ENCODE measurements around the gene HSD17B3.
A peak's percentile ranks its signal among the peaks of the same experiment; 100 is the strongest.
"Not testable (repeated sequence)": the region's sequence is repeated elsewhere in the genome, so short reads cannot be mapped to it uniquely, and the experiment has no call there.

Gene HSD17B3

DNA sequence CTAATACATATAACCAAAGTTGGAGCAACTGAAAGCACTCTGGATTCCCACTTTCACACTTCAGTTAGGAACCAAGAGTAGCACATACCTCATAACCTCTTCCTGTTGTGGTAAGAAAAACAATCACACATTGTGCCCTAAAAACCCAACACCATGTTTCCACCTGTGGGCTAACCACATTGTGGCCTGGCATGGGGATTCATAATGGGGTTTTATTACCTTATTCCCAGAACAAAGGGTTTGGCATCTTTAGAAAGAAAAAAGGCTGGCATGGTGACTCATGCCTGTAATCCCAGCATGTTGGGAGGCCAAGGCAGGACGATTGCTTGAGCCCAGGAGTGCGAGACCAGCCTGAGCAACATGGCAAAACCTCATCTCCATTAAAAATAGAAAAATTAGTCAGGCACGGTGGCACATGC, 60.6 kb downstream of the HSD17B3 start:
- DNase-seq (ENCODE audit: extremely low read depth in 1 of 2, low read depth in 1 of 2), result peak; percentile 45 to 63

DNA sequence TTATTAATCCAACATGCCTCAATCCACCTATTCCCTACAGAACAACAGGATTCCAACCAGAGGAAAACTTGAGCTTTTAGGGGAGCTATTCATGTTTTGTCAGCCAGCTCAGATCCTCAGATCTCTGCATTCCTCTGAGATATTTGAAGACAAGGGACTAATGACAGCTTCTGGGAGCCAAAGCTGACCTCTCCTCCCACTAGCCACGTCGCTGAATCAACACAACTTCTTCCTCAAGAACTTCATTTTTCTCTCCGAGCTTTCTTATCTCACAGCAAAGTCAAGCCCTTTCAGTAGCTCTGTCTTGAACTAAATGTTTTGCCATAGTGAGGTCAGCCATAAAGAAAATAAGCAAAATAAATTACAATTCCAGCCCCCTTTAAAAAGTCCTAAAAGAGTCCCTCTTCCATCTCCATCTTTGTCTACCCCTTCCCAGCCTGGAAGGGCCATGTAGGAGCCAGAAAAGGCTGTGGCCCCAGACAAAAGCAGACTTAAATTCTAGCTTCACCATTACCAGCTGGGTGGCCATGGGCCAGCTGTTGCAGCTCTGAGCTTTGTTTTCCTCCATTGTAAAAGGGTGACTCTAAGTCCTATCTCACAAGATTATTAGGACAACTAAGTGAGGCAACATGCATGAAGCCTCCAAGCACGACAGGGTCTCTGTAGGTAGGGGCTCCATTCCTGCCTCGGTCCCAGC, 65.0 kb downstream of the HSD17B3 start:
- no peak for DNase-seq (ENCODE audit: extremely low read depth in 1 of 2, low read depth in 1 of 2)

DNA sequence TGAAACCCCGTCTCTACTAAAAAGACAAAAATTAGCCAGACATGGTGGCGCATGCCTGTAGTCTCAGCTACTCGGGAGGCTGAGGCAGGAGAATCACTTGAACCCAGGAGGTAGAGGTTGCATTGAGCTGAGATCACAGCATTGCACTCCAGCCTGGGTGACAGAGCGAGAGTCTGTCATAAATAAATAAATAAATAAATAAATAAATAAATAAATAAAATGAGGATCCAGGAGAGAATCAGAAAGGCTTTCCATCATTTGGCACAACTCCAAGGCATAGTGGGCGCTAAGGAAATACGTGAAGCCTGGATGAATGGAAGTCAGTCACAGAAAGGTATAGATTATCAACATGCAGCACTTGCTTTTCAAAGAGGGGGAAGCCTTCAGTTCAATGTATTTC, 65.6 kb downstream of the HSD17B3 start:
- not testable (repeated sequence) for DNase-seq (ENCODE audit: extremely low read depth in 1 of 2, low read depth in 1 of 2)

DNA sequence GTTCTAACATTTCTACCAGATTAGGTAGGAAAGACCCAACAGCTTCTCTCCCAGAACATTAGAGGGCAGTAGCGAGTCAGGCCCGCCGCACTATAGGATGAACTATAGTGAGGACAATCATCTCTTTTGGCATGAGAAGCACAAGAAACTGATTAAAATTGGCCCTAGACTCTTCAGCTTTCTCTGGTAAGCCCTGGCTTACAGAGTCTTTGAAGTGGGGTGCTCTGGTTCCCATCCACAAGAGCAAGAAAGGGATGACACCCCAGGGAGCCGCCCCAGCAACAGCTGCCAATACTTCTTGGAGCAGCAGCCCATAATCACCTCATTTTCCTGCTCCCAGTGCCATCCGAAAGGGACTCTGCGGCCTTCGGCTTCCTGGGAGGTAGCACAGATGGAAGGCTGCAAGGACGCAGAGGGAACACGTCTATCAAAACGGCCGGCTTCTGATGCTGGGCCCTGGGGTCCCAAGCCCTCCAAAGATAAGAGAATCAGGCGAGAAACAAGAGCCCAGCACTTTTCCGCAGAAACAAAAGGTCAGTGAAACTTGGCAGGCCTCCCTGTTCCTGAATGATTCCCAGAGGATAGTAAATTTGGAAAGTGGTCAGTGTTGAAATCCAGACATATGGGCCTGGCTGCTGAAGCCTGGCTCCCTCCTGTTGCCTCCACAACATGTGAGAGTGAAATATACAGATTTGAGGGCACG, 69.3 kb downstream of the HSD17B3 start:
- DNase-seq (ENCODE audit: extremely low read depth in 1 of 2, low read depth in 1 of 2), result no peak

DNA sequence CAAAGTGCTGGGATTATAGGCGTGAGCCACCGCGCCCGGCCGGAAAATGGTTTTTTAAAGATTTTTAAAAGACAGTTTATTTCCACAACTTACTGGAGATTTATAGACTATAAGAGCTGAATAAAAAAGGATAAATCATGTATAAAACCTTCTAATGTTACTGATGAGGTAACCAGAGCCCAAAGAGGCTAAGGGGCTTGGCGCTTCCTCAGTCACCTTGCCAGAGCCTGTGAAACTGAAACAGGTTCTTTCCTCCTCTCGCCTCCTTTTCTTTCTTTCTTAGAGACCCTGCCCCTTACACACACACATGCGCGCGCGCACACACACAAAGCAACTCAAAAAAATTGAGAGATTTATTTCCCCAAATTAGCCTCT, 69.8 kb downstream of the HSD17B3 start:
- DNase-seq (ENCODE audit: extremely low read depth in 1 of 2, low read depth in 1 of 2), result no peak

DNA sequence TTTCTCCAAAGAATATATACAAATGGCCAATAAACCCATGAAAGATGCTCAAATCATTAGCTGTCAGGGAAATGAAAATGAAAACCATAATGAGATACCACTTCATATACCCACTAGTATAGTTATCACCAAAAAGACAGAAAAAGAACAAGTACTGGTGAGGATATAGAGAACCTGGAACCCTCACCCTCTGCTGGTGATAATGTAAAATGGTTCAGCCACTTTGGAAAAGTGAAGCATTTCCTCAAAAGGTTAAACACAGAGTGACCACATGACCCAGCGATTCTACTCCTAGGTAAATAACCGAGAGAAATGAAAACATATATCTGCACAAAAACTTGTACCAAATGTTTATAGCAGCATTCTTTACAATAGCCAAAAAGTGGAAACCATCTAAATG, 72.0 kb downstream of the HSD17B3 start:
- no peak for DNase-seq (ENCODE audit: extremely low read depth in 1 of 2, low read depth in 1 of 2)

DNA sequence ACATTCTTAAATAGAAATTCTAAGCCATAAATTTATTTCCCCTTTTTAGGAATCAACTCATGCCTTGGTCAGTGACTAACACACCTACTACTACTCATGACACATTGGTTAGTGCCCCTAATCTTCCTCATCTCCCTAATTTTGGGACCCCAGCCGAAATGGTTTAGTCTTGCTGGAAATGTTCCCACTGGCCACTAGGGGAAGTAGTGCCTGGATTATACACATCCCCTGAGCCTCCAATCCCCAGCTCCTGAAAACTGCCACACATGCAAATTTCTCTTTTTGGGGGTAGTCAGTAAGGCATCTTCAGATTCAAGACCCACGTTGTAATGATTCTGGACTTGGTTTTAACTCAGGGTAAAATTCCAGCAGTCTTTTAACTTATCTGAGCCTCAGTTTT, 79.8 kb downstream of the HSD17B3 start:
- DNase-seq (ENCODE audit: extremely low read depth in 1 of 2, low read depth in 1 of 2), result no peak

DNA sequence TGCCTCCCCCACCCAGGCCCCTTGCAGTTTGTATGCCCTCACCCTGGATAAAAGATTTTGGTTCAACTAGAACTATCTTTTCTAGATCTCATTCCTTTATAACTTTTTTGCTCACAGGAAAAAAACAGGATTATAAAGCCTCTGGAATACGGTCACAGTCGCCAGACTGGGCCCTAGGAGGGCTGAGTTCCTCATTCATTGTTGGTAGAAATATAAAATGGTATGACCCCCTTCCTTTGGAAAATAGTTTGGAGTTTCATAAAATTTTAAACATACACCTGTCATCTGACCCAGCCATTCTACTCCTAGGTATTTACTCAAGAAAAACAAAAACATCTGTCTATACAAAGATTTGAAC, 82.1 kb downstream of the HSD17B3 start:
- DNase-seq (ENCODE audit: extremely low read depth in 1 of 2, low read depth in 1 of 2), result no peak

DNA sequence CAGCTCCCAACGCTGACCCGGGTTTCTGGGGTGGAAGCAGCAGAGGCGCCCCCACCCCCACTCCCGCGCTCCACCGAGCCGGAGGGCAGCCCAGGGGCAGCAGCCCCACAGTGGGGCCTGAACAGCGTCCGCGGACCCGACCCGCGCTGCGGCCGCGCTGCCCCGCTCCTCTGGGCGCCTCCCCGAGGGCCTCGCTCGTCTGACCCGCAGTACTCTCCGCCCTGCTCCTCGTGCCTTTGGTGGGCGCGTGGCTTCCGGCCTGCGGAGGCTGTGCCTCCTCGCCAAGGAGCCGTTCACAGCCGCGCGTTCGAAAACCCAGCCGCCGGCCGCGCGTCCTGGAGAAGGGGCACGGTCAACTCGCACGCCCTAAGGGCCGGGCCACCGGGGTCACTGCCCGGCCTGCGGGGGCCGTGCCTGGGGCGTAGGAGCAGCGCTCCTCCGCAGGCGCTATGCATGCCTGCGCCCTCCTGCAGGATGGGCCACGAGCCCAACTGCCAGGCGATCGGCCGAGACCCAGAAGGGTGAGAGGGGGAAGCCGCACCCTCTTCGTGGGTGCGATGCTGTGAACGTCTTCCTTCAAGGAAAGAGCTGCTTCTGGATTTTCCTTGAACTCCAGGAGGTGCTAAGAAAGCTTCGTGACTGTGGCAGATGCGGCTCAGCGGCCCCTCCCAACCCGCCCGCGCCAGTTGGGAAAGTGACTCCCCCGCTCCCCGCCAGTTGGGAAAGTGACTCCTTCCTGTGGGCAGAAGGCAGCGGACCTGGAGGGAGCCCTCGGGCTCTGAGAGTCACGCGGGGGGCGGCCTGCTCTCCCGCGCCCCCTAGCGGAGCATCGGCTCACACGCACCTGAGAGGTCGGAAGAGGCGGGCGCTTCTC, 82.7 kb downstream of the HSD17B3 start:
- no peak for DNase-seq (ENCODE audit: extremely low read depth in 1 of 2, low read depth in 1 of 2)

DNA sequence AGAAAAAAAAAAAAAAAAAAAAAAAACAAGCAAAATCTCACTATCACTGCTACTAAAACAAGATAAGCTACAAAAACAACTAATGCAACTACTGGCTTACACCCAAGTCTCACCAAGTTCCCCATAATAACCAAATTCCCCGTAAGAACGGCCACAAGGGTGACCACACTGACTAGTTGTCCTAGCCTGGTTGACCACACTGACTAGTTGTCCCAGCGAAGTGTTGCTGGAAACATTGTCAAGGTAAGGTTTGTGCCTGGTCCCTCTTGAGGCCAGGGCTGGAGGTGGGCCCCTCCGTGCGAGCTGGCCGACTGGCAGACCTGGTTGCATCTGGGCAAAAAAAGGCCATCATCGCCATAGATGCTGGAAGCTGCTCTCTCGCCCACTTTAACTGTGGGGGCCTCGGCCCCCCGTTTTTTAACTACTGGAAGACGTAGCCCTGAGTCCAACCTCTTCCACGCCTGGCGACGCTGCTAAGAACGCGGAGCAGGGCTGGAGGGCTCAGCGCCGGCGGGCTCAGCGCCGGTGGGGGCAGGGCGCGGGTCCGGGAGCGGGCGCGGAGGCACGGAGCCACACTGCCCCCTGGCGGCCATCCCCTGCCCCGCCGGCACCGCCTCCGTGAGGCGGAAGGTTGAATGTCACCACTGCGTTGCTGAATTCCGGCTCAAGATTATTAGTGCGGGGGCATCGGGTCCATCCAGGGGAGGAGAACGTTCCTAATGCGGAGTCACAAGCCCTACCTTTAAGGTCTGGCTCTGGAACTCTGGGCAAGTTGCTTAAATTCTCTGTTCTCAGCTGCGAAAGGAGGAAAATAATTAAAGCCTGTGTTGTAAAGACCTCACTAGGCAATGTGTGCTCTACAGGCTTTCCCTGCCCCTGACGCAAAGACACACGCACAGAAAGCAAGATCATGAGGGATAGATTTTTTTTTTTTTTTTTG, 84.0 kb downstream of the HSD17B3 start:
- peak; percentile 43 to 69 for DNase-seq (ENCODE audit: extremely low read depth in 1 of 2, low read depth in 1 of 2)

DNA sequence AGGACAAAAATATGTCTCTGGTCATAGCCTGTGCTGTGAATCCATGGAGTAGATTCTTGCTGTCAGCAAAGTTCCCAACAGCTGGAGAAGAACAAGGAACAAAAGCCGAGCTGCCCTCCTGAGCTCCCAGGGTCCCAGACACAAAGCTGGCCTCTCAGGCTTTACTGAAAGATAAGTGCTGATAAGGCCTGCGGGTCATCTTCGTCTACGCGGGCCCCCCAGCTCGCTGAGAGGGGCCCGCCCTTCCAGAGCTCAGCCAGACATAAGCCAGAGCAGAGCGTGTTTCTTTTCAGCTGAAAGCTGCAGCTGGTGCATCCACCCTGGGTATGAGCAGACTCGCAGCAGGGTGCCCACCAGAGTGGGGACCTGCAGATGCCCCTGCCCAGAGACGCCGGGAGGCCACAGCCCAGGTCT, 84.7 kb downstream of the HSD17B3 start:
- no peak for DNase-seq (ENCODE audit: extremely low read depth in 1 of 2, low read depth in 1 of 2)

DNA sequence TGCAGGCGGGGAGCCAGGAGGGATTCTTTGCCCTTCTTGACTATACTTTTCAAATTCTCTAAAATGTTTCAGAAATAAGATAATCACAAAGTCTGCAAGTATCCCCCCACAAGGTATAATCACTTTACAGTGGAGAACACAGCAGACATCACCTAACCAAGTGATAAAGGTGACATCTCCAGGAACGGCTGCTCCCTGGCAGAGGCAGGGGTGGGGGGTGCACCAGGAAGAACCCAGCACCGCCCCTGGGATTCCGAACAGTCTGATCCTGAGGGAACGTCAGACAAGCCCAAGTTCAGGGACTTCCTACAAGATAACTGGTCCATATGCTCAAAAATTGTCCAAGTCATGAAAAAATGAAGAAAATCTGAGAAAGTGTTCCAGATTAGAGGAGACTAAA, 85.4 kb downstream of the HSD17B3 start:
- no peak for DNase-seq (ENCODE audit: extremely low read depth in 1 of 2, low read depth in 1 of 2)

DNA sequence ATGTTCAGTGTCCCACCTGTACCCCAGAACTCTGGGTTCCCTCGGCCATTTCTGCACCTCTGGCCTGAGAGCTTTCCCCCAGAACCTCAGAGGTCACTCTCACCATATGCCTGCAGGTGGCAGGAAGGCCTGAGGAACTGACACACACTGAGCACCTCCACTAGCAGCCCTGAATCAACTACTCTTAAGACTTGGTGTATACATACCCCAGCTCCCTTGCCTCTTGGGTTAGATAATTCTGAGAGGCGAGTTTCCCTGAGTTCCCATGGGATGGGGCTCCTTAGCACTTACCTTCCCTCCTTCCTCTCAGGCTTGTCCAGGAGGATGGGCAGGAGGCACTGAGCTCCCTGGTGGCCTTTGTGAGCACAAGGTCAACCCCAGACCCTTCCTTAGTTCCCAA, 86.1 kb downstream of the HSD17B3 start:
- no peak for DNase-seq (ENCODE audit: extremely low read depth in 1 of 2, low read depth in 1 of 2)

DNA sequence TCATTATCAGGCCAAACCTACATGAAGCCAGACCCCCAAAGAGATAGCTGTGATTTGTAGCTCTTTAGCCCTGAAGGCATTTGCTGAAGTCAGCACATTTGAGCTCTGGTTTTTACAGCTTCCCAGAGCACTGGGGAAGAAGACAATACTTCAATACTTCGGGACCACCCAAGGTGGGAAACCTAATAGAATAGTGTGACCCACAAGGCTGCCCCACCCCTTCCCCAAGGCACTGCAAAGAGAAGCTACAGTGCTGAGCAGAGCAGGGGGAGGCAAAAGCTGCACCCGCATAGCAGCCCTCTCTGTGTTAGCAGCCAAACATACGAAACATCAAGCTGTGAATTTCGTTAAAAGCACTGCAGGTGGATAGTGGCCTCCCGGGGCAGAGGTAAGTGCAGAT, 87.3 kb downstream of the HSD17B3 start:
- DNase-seq (ENCODE audit: extremely low read depth in 1 of 2, low read depth in 1 of 2), result no peak

DNA sequence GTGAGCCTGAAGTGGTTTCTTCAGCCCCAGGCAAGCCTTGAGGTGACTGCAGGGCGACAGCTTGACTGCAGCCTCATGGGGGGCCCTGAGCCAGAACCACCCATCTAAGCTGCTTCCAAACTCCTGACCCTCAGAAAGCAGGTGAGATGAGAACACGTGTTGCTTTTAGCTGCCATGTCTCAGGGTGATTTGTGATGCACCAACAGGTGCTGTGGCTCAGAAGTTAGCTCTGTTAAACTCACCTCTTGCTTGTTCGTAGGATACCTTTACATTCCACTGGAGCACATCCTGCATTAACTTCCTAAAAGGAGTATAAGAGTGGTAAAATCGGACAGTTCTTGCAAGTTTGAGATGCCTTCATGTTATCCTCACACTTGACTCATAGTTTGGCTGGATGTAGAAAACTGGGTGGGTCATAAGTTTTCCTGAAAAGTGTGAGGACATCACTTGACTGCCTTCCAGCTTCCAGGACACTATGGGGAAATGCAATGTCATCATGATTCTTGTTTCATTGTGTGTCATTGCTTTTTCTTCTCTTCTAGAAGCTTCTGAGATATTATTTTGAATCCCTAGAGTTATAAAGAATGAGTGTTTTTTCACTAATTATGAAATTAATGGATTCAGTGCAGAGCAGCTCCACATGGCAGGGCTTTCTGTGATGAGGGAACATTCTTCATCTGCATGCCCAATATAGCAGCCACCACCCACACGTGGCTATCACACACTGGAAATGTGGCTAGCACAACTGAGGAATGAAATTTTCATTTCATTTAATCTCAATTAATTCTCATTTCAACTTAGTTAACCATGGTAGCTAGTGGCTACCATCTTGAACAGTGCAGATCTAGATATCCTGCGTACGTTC, 92.3 kb downstream of the HSD17B3 start:
- no peak for DNase-seq (ENCODE audit: extremely low read depth in 1 of 2, low read depth in 1 of 2)

DNA sequence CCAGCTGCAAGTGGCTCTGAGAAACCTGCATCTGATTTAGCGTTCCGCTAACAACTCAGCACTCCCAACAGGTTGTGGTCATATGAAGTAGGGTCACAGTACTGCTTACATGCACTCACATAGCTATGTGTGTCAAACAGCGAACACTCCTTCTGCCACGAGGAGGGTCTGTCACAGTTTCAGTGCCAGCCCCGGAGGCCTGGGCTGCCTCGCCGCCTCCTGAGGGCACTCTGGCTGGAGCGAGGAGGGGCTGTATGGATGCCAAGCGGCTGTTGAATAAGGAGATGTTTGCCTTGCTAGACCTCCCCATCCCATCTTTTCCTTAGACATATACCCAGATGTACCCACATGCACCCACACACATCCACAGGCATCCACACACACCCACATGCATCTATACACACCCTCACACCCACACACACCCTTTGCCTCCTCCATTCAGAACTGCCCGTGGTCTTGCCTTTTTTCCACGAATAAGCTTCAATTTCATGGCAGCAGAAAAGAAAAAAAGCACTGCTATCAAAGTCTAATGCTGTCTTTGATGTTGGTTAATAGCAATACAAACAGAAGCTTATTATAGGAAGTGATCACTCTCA, 95.7 kb downstream of the HSD17B3 start:
- DNase-seq (ENCODE audit: extremely low read depth in 1 of 2, low read depth in 1 of 2), result no peak

DNA sequence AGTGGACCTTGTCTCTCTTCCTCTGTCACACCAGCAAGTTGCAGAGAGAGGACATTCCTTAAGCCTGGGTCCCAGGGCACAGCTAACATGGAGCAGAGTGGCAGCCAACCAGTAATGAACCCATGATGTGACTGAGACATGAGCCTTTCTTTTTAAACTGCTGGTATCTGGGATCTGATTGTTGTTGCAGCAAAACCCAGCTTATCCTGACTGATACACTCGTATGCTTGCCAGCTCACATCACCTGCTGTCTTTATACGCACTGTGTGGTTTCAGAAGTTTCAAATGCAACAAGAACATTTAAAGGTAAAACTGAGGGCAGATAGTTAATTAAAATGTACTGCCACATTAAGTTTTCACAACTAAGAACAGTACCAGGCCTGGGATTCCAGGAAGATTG, 97.1 kb downstream of the HSD17B3 start:
- no peak for DNase-seq (ENCODE audit: extremely low read depth in 1 of 2, low read depth in 1 of 2)

DNA sequence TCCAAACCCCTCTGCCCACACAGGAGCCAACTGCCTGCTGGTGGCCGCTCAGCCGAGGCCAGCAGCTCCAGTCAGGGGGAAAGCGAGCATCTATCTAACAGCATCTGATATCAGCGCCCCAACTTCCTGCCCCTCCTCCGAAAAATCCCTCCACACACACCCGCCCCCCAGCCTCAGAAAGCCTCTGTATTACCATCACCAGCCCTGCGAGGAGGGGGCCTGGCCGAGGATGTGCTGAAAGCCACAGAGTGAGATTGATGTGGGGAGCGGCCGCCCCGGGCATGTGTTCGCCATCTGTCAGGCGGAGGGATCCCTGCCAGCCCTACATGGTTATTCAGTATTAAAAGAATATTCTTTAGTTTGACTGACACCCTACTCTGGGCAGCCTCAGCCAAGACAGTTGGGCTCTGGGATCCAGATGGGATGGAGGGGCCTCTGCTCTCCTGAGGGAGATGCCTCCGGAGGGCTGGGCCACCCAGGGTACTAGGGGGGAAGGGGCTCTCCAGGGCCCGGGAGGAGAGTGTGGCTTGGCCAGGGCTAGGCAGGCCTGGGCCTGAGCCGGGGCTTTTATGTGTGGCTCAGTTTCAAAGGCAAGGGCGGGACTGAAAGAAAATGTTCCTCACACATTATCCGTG, 98.0 kb downstream of the HSD17B3 start:
- no peak for DNase-seq (ENCODE audit: extremely low read depth in 1 of 2, low read depth in 1 of 2)
